Kidney (tissue), 14 donors: Measurements from ENCODE around the gene ADTRP. TPM values are rescaled to one million over a fixed set of nuclear protein-coding genes. Genes with fewer than 3 reads are reported as not detected.

Experiments used
- DNase-seq, 5 donors: peaks; one replicate each; pipeline ENCODE4 v3.0.0-alpha.2; 2013 to 2020
- FAIRE-seq: peaks from 2 replicates; lab custom pipeline; 2012; peaks lifted over from hg19 to GRCh38; lab: Jason Lieb, UNC
- H3K27ac ChIP-seq, 2 donors: one replicate each; pipeline ENCODE4 v1.7.0; 2013; ENCODE audit warnings: low read depth in 2 of 2, low read length in 2 of 2, inconsistent platforms in 1 of 2
- H3K27me3 ChIP-seq: one replicate; pipeline ENCODE4 v1.7.1; 2013; ENCODE audit warnings: low read length, inconsistent platforms; ENCODE audit not compliant: control insufficient read depth, insufficient read depth
- H3K36me3 ChIP-seq, 3 donors: one replicate each; pipeline versions ENCODE4 v1.7.0 to v1.7.1; 2013; ENCODE audit warnings: low read length in 3 of 3, control low read depth in 1 of 3, inconsistent platforms in 1 of 3; ENCODE audit not compliant: insufficient read depth in 3 of 3, control insufficient read depth in 2 of 3
- H3K4me1 ChIP-seq, 3 donors: one replicate each; pipeline versions ENCODE4 v1.7.0 to v1.7.1; 2013; ENCODE audit warnings: low read length in 3 of 3, inconsistent platforms in 1 of 3, low read depth in 1 of 3; ENCODE audit not compliant: control insufficient read depth in 2 of 3, insufficient read depth in 2 of 3
- H3K4me3 ChIP-seq, 3 donors: one replicate each; pipeline versions ENCODE4 v1.7.0 to v1.8.1; 2013; ENCODE audit warnings: low read length in 3 of 3, control low read depth in 1 of 3, inconsistent platforms in 1 of 3
- H3K9ac ChIP-seq, 3 donors: one replicate each; pipeline versions ENCODE4 v1.7.0 to v1.7.1; 2013; ENCODE audit warnings: low read length in 3 of 3, control low read depth in 1 of 3, inconsistent platforms in 1 of 3
- H3K9me3 ChIP-seq, 3 donors: one replicate each; pipeline versions ENCODE4 v1.7.0 to v1.7.1; 2013; ENCODE audit warnings: low read length in 3 of 3, control low read depth in 1 of 3, inconsistent platforms in 1 of 3; ENCODE audit not compliant: control insufficient read depth in 2 of 3, insufficient read depth in 1 of 3
- CTCF ChIP-seq: IDR thresholded peaks from 3 replicates; pipeline ENCODE4 v1.5.1; 2012; ENCODE audit warnings: mild to moderate bottlenecking, moderate library complexity, borderline replicate concordance; ENCODE audit not compliant: insufficient read depth; ENCODE audit errors: extremely low read depth
- intact Hi-C: fragments of 100-400 bp; cut with DNase I; formaldehyde crosslinking; loops from one replicate; pipeline ENCODE4 v1.11.1; 2022
- polyA plus RNA-seq: library from polyadenylated mRNA; stranded (reverse); fragments of 350-450 nt; fragmentation: Illumina TruSeq; extraction: RNeasy Lipid Tissue Mini Kit (QIAGEN cat#74804); gene quantifications from one replicate; pipeline ENCODE4 v1.2.3, GENCODE V29; 2014; ENCODE audit warnings: low read depth, low replicate concordance; ENCODE audit not compliant: insufficient read depth
- total RNA-seq: library from RNA; stranded (reverse); fragmentation: NEBNext Ultra II Directional; extraction: Animal tissue kit (Norgen Biotek cat#: 25700); gene quantifications from one replicate; pipeline ENCODE4 v1.2.1, GENCODE V29; 2021
- donor health status: control.
- donor health status: control.
- donor health status: control.
- donor health status: control.
- donor health status: control.
- donor health status: DM: yes; HTN: yes; CAD: no.
- donor health status: Normal renal cell carcinoma (clear cell type).

The ADTRP gene
- total and polyA plus RNA-seq, 2 donors from 2014 or later = 2.7 to 5.9 TPM

GRCh38 chr6:11779329-11780096 is 910 bp upstream of the ADTRP start:
- Histone ChIP-seq H3K36me3 (no peaks in the 10 kb centered on the region), H3K9me3 (no peaks in the 10 kb centered on the region), H3K4me1 (peaks cover 0 to 7% (median 0%) of the 10 kb centered on the region in 3 donors), H3K27me3 (no peaks in the 10 kb centered on the region), H3K9ac (no peak overlapping the region), H3K4me3 (no peak overlapping the region), H3K27ac (no peak overlapping the region)
- intact Hi-C loops = no loop called here
- DNase-seq (no peak), FAIRE-seq (no peak)
- no peak for TF ChIP-seq CTCF

GRCh38 chr6:11778036-11778435 is 567 bp downstream of the ADTRP start:
- no peaks in the 10 kb centered on the region for H3K36me3 ChIP-seq
- H3K9ac ChIP-seq = no peak overlapping the region
- H3K27ac ChIP-seq = no peak overlapping the region
- no peak overlapping the region for H3K4me3 ChIP-seq
- H3K27me3 ChIP-seq = no peaks in the 10 kb centered on the region
- peaks cover 0 to 7% (median 0%) of the 10 kb centered on the region in 3 donors for H3K4me1 ChIP-seq
- TF ChIP-seq CTCF = no peak
- no peak for DNase-seq
- intact Hi-C loops = no loop called here
- FAIRE-seq = no peak
- no peaks in the 10 kb centered on the region for H3K9me3 ChIP-seq

GRCh38 chr6:11775791-11776409 is 2.7 kb downstream of the ADTRP start:
- no peak for DNase-seq
- Histone ChIP-seq H3K4me1 (peaks cover 0 to 7% (median 2%) of the 10 kb centered on the region in 3 donors), H3K36me3 (no peaks in the 10 kb centered on the region), H3K27ac (no peak overlapping the region), H3K9me3 (no peaks in the 10 kb centered on the region), H3K9ac (no peak overlapping the region), H3K4me3 (no peak overlapping the region), H3K27me3 (no peaks in the 10 kb centered on the region)
- intact Hi-C loops = no loop called here
- TF ChIP-seq CTCF = no peak
- no peak for FAIRE-seq
